Measurements from ENCODE around the gene STARD3NL. TPM values are rescaled to one million over a fixed set of nuclear protein-coding genes. Genes with fewer than 3 reads are reported as not detected.
"Not testable (repeated sequence)": the region's sequence is repeated elsewhere in the genome, so short reads cannot be mapped to it uniquely, and the experiment has no call there.

The STARD3NL gene
- total and polyA plus RNA-seq, 10 of the 15 experiments (the other 5 are each of a cell fraction or from before 2014, with no cell fraction given), result 66.1 to 133 (median 85.7) TPM

DNA sequence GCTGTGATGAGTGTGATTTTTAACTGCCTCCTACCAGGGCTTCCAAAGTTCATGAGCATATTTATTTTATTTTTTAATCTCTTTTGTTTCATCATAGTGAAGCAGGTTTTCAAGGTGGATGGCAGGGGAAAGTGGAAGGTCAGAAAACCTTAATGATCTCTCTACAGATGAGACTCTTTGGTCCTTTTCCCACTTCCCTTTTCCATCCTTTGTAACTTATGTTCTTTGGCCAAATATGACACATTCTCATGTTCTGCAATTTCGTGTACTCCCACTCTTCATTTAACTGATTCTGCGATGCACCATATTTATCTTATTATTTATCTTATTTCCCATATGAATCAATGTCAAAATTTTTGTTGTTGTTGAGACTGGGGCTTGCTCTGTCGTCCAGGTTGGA, 87.9 kb downstream of the STARD3NL start:
- H2AFZ ChIP-seq (ENCODE audit: control insufficient read depth, low read depth, low read length); in situ Hi-C loops (cut with MboI); H3K9ac ChIP-seq (ENCODE audit: control insufficient read depth, insufficient read depth, low read length); RAD21 ChIA-PET (ENCODE audit: unreplicated experiment); H3K4me2 ChIP-seq (ENCODE audit: control insufficient read depth, insufficient read depth); H3K79me2 ChIP-seq (ENCODE audit: control insufficient read depth, insufficient read depth, low read length); CTCF ChIA-PET; H3K27me3 ChIP-seq (replicated peaks in 1 of 2; ENCODE audit: control insufficient read depth in 2 of 2, insufficient read depth in 2 of 2, low read length in 1 of 2); intact Hi-C loops (cut with micrococcal nuclease; ENCODE audit: unreplicated experiment); DNase-seq (ENCODE audit: low read depth, low spot score); POLR2A ChIA-PET; H3K4me3 ChIP-seq; H4K20me1 ChIP-seq (ENCODE audit: control insufficient read depth, insufficient read depth); BruUV-seq (replicated peaks); H3K4me1 ChIP-seq (ENCODE audit: control insufficient read depth, insufficient read depth, low read length); H3K9me3 ChIP-seq (replicated peaks; ENCODE audit: control insufficient read depth, insufficient read depth, low read length); H3K36me3 ChIP-seq (ENCODE audit: control insufficient read depth in 2 of 2, insufficient read depth in 2 of 2, low read length in 1 of 2); H3K27ac ChIP-seq (ENCODE audit: control insufficient read depth, insufficient read depth): not testable (repeated sequence)
- peak; percentile 74 for ATAC-seq
- TF ChIP-seq SPI1 (IDR thresholded peaks at IDR 0.05; ENCODE audit: borderline replicate concordance, insufficient read depth, low read depth, low read length), result peak; percentile 73
- 35% methylated on average over 3 of the region's 3 CpGs for WGBS (ENCODE audit: insufficient coverage, insufficient replicate concordance, low lambda C conversion rate, missing lambda C conversion rate)
- FAIRE-seq, result peak; percentile 38
- SMC1A ChIA-PET (ENCODE audit: uncharacterized antibody, unreplicated experiment), result interaction anchor here (1.3 kb wide), 1 partner anchor 16 kb away, joined by 3 read pairs; no protein-coding TSS in a partner anchor

DNA sequence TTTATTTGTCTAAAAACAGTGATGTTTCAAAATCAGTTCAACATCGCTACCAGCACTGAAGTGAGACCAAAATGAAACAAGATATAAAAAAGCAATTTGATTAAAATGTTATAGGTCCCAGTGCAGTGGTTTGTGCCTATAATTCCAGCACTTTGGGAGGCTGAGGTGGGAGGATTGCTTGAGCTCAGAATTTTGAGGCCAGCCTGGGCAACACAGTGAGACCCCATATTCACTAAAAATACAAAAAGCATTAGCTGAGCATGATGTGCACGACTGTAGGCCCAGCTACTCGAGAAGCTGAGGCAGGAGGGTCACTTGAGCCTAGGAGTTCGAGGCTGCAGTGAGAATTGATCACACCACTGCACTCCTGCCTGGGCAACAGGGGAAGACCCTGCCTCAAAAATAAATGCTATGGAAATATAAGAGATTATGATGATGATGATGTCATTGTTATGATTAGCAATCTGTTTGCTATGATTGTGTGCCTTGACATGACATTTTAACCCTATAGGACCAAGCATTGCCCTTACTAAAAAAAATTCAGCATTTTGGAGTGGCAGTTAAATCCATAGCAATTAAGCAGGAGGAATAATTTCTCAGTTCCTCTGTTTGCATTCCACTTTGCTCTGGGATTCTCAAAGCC, 91.8 kb downstream of the STARD3NL start:
- RAD21 ChIA-PET (ENCODE audit: unreplicated experiment); BruUV-seq (replicated peaks); H3K4me2 ChIP-seq (ENCODE audit: control insufficient read depth, insufficient read depth); CTCF ChIA-PET; H3K27me3 ChIP-seq (replicated peaks in 1 of 2; ENCODE audit: control insufficient read depth in 2 of 2, insufficient read depth in 2 of 2, low read length in 1 of 2); intact Hi-C loops (cut with micrococcal nuclease; ENCODE audit: unreplicated experiment); H2AFZ ChIP-seq (ENCODE audit: control insufficient read depth, low read depth, low read length); SMC1A ChIA-PET (ENCODE audit: uncharacterized antibody, unreplicated experiment); POLR2A ChIA-PET; ATAC-seq; H3K27ac ChIP-seq (ENCODE audit: control insufficient read depth, insufficient read depth); H4K20me1 ChIP-seq (ENCODE audit: control insufficient read depth, insufficient read depth); H3K4me3 ChIP-seq; in situ Hi-C loops (cut with MboI); H3K4me1 ChIP-seq (ENCODE audit: control insufficient read depth, insufficient read depth, low read length); H3K9me3 ChIP-seq (replicated peaks; ENCODE audit: control insufficient read depth, insufficient read depth, low read length); DNase-seq (ENCODE audit: low read depth, low spot score); H3K36me3 ChIP-seq (ENCODE audit: control insufficient read depth in 2 of 2, insufficient read depth in 2 of 2, low read length in 1 of 2); H3K79me2 ChIP-seq (ENCODE audit: control insufficient read depth, insufficient read depth, low read length); FAIRE-seq; H3K9ac ChIP-seq (ENCODE audit: control insufficient read depth, insufficient read depth, low read length): not testable (repeated sequence)
- 25% methylated on average over 4 of the region's 4 CpGs for WGBS (ENCODE audit: insufficient coverage, insufficient replicate concordance, low lambda C conversion rate, missing lambda C conversion rate)
- TF ChIP-seq ATF7 (IDR thresholded peaks at IDR 0.05; ENCODE audit: low read depth), result peak; percentile 55; the same call in 1 of the 2 replicates

DNA sequence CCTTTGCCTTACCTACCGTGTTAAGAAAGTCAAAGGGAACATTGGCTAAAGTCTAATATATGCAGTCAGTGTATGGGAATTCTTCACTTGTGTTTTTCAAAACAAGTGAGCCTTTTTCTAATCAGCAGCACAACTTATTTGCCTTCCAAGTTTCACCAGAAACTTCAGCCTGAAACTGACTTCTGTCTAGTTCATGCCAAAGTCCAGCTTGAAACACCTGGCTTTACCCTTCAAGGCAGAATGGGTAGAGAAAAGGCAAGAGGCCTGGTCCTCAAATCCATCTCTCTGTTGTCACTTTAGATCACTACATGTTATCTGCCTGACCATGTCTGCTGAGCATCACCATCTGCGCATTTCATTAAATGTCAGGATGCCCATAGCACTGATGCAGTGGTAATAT, 92.4 kb downstream of the STARD3NL start:
- H3K36me3 ChIP-seq (ENCODE audit: control insufficient read depth in 2 of 2, insufficient read depth in 2 of 2, low read length in 1 of 2); H3K27me3 ChIP-seq (replicated peaks in 1 of 2; ENCODE audit: control insufficient read depth in 2 of 2, insufficient read depth in 2 of 2, low read length in 1 of 2); DNase-seq (ENCODE audit: low read depth, low spot score); H3K79me2 ChIP-seq (ENCODE audit: control insufficient read depth, insufficient read depth, low read length); H3K9me3 ChIP-seq (replicated peaks; ENCODE audit: control insufficient read depth, insufficient read depth, low read length); intact Hi-C loops (cut with micrococcal nuclease; ENCODE audit: unreplicated experiment); FAIRE-seq; H3K27ac ChIP-seq (ENCODE audit: control insufficient read depth, insufficient read depth); H3K4me2 ChIP-seq (ENCODE audit: control insufficient read depth, insufficient read depth); BruUV-seq (replicated peaks); RAD21 ChIA-PET (ENCODE audit: unreplicated experiment); in situ Hi-C loops (cut with MboI); H3K9ac ChIP-seq (ENCODE audit: control insufficient read depth, insufficient read depth, low read length); POLR2A ChIA-PET; H3K4me1 ChIP-seq (ENCODE audit: control insufficient read depth, insufficient read depth, low read length); H3K4me3 ChIP-seq; H4K20me1 ChIP-seq (ENCODE audit: control insufficient read depth, insufficient read depth): not testable (repeated sequence)
- 5% methylated on average over 1 of the region's 2 CpGs for WGBS (ENCODE audit: insufficient coverage, insufficient replicate concordance, low lambda C conversion rate, missing lambda C conversion rate)
- ChIA-PET SMC1A (ENCODE audit: uncharacterized antibody, unreplicated experiment) (interaction anchor here (1.1 kb wide), 1 partner anchor 48 kb away, joined by 3 read pairs; no protein-coding TSS in a partner anchor), CTCF (interaction anchor here (1.1 kb wide), 1 partner anchor 66 kb away, joined by 4 read pairs; no protein-coding TSS in a partner anchor)
- H2AFZ ChIP-seq (ENCODE audit: control insufficient read depth, low read depth, low read length), result 0 out of 2 replicates have a peak overlapping the region, but pooled peaks have one; percentile 7
- ATAC-seq, result peak; percentile 31; the same call in 2 of the 3 replicates
